T-helper 1 cell treated with Interleukin-12 subunit alpha and Interleukin-12 subunit beta and Interleukin-4 antibody, amounts not matched to agents 30 ng/mL and 1 ng/mL, for 36 hours (primary cell): ENCODE measurements around the gene TAGLN3. TPM values are rescaled to one million over a fixed set of nuclear protein-coding genes. Genes with fewer than 3 reads are reported as not detected.

Experiments used
- intact Hi-C: fragments of 100-400 bp; cut with micrococcal nuclease; formaldehyde crosslinking; loops from one replicate; pipeline ENCODE4 v1.15.1; 2024
- total RNA-seq: library from RNA; stranded (reverse); gene quantifications from 2 replicates; pipeline ENCODE4 v1.2.3, GENCODE V29; 2022

Gene TAGLN3
- total RNA-seq, result 0.66 and 0.73 TPM in 2 replicates

GRCh38 chr3:111998636-111999483 lies at the start of gene TAGLN3:
Gene TAGLN3 (plus strand): TSS chr3:111998922. CDS start chr3:111999423, 501 bp downstream.
- intact Hi-C loops, result no loop called here

DNA sequence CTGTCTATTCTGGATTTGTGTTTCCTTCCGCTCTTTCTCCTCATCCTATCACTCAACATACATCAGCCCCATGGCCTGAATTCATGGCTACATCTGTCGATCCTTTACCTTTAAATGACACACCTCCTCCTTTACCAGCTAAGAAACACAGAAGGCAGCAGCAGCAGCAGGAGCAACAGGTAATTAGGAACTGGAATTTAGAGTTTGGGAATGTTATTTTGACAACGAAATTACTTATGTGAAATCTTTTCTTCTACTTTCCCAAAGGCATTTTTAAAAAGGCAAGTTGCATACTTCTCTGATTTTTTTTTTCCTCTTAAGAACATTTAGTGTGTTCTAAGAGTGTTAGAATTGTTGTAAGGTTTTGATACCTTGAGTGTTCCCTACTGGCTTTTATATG lies 49.0 kb upstream of the TAGLN3 start:
- intact Hi-C loops, result no loop called here

- intact Hi-C loops, result no loop called here
These were observed 47.7 kb upstream of the TAGLN3 start for GRCh38 chr3:111951032-111951431.

- intact Hi-C loops, result no loop called here
These were observed 46.6 kb upstream of the TAGLN3 start for GRCh38 chr3:111952086-111952485.

GRCh38 chr3:111952866-111953450 lies 45.8 kb upstream of the TAGLN3 start:
- intact Hi-C loops, result no loop called here

GRCh38 chr3:111954228-111954990 lies 44.3 kb upstream of the TAGLN3 start:
- intact Hi-C loops, result no loop called here

DNA sequence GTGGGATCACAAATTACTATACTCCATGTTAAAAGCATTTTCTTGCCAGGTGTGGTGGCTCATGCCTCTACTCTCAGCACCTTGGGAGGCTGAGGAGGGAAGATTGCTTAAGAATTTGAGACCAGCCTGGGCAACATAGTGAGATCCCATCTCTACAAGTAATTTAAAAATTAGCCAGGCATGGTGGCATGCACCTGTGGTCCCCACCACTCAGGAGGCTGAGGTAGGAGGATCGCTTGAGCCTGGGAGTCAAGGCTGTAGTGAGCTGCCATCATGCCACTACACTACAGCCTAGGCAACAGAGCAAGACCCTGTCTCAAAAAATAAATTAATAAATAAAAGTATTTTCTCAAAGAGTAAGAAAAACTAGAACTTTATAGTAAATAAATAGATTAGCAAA lies 42.8 kb upstream of the TAGLN3 start:
- intact Hi-C loops, result no loop called here

GRCh38 chr3:111956449-111956848 lies 42.3 kb upstream of the TAGLN3 start:
- intact Hi-C loops, result no loop called here

GRCh38 chr3:111956995-111957734 lies 41.6 kb upstream of the TAGLN3 start:
- intact Hi-C loops, result no loop called here

- intact Hi-C loops, result no loop called here
These were observed 37.1 kb upstream of the TAGLN3 start for GRCh38 chr3:111961461-111962164.

GRCh38 chr3:111963424-111963823 lies 35.3 kb upstream of the TAGLN3 start:
- intact Hi-C loops, result no loop called here

GRCh38 chr3:111965484-111965883 lies 33.2 kb upstream of the TAGLN3 start:
- intact Hi-C loops, result loop anchor here (5.0 kb wide), 1 partner anchor 103 kb away; no protein-coding TSS in a partner anchor

DNA sequence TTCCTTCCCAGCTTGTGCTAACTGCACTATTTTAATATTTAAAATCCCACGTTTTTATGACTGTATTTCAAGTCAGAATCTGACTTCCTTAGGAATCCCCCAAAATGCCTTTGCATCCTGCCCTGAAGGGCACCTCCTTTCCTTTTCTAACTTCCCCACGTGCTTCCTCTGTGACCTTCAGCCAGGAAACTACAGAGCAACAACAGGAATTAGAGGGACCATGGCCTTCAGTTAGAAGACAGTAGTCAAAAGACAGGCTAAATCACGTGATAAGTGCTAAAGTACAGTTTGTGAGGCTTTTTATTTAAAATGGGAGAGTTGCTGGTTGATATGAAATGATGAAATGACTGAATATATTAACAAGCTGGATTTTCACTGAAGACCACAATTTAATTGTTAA lies 31.7 kb upstream of the TAGLN3 start:
- intact Hi-C loops, result loop anchor here (1.0 to 5.0 kb wide), 6 partner anchors 46 to 389 kb away; no protein-coding TSS in a partner anchor

GRCh38 chr3:111967651-111968274 lies 31.0 kb upstream of the TAGLN3 start:
- intact Hi-C loops, result loop anchor here (1.0 to 5.0 kb wide), 6 partner anchors 46 to 389 kb away; no protein-coding TSS in a partner anchor

DNA sequence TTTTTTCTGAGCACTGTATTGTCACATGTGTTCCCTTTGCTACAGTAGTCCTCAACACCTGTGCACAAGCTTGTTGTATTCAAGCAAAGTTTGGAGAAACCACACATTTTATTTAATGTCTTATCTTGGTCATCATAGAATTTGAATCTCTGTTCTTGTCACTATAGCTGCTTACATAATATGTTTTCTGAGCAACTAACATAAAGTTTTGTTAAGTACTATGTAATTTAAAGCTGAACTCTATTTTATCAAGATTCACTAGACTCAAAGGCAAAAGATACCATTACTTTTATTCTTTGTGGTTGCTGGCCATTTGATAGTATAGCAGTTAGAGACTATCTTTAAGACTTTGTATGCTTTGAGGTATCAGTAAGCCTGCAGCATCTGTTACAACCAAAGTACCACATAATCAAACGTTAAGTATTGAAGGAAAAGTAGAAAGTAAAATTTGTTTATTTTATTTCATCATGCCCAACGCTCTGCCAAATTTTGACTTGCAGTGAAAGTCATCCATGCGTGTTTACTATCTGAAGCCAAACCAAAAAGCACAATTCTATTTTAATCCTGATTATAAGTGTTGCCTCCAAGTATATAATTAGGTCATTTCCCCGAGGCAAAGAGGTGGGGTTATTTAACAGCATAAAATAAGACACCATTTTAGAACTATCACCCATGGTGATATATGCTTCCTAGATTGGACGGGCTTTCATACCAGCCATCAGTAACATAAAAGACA lies 30.2 kb upstream of the TAGLN3 start:
- intact Hi-C loops, result loop anchor here (5.0 kb wide), 1 partner anchor 106 kb away; no protein-coding TSS in a partner anchor

DNA sequence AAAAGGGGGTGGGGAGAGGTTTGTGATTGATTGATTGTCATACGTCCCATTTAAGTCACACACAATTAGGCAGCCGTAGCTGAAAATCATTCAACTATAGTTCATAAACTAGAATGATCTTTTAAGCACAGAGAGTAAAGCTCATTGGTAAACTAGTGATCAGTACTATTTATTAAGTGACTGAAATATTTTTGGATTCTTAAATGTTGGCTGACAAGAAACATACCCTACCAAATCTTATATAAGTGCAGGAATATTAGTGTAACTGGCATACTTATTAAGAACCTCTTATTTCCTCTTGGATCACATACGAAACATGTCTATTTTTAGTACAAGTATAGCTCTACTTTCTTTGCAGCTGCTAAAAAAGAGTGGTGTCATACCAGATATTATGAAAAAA lies 28.3 kb upstream of the TAGLN3 start:
- intact Hi-C loops, result loop anchor here (10.0 kb wide), 1 partner anchor 736 kb away; no protein-coding TSS in a partner anchor

DNA sequence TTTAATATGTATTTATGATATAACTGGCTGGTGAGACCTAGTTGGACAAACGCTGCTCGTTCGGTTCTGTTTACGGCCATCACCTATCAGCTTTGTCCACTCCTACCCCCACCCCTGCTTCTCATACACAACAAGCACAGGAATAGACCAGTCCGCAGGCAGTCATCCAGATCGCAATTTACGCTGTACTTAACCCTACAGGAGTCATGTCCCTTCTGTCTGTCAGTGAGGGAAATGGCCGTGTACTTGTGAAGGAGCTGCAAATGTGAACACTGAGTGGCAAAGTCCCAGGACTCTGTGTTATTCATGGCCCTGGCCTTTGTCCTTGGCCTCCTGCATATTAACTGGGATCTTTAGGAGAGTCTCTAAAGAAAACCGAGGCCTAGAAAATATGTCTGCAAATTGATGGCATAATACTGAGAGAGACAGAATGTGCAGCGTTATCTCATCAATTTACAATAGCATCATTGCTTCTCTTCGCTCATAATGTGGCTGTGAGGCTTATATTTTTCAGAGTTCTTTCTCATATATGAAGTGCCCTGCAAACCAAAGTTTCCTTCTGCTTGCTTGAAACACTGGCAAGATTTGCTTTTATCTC lies 27.1 kb upstream of the TAGLN3 start:
- intact Hi-C loops, result loop anchor here (10.0 kb wide), 1 partner anchor 737 kb away; no protein-coding TSS in a partner anchor

DNA sequence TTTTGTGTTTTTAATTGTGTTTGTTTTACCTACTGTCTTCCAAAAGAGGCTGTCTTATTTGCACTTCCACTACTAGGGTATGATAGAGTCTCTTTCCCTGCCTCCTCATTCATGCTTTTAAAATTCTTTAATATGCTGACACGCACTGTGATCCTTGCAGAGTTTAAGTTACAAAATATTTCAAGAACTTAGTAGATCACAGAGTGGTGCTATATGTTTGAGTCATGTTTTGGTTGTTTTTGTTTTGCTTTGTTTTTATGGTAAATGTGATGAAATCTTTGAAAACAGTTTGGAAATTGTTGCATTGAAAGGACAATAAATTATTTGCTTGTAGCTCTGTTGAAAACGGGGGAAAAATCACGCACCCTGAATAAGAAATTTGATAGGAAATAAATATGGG lies 25.8 kb upstream of the TAGLN3 start:
- intact Hi-C loops, result loop anchor here (10.0 kb wide), 1 partner anchor 738 kb away; no protein-coding TSS in a partner anchor

DNA sequence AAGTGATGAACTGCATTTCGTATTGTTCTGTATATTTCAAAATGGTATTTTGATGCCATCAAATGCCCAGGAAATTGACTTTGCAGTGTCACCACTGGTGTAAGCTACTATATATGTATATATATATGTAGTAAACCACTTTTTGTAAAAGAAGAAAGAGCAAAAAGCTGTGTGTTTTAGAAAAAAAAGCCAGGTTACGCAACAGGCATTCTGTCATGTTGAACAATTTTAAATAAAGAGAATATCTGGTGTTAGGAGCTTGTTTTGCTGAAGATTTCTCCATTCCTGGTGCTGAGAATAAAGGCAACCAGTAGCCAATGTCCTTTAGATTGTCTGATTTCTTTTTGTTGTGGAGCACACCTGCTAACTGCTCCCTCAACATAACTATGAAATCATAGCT lies 23.6 kb upstream of the TAGLN3 start:
- intact Hi-C loops, result loop anchor here (5.0 to 10.0 kb wide), 2 partner anchors 740 to 903 kb away; partner anchors contain the start of gene NECTIN3
